Lung microvascular endothelial cell (primary cell): ENCODE data around the gene HNF4A. TPM values are rescaled to one million over a fixed set of nuclear protein-coding genes. Genes with fewer than 3 reads are reported as not detected.
"Not testable (repeated sequence)": the region's sequence is repeated elsewhere in the genome, so short reads cannot be mapped to it uniquely, and the experiment has no call there.

ENCODE experiments used
- DNase-seq, 2 donors: peaks; one replicate each; pipeline versions ENCODE4 v3.0.0 to v3.0.0-alpha.2; 2010; ENCODE audit warnings: low read depth in 2 of 2
- total RNA-seq: library from RNA; depleted of rRNA; stranded (reverse); fragments of >200 nt; gene quantifications from 2 replicates; pipeline ENCODE4 v1.2.1, GENCODE V29; 2014

HNF4A gene
- not detected in 2 replicates for total RNA-seq

- no peak for DNase-seq
Observed at GRCh38 chr20:44355498-44356352, at the start of gene HNF4A. HNF4A (plus strand) TSS chr20:44355699; CDS start chr20:44355805, 106 bp downstream.

DNA sequence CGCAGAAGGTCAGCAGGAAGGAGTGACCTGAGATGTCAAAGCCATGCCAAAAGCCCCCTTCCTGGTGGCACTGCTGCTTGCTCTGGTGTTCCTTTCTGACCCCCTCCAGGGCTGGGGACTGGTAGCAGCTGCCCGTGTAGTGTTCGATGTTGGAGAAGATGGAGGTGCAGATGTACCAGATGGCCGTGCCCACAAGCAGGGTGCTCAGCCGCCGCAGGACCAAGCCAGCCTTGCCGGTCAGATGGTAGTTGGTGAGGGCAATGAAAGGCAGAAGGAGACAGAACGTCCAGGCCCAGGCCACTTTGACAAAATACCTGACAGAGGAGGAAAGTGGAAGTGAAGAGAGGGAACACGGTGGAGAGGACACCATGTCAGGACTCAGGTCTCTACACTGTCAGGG, 48.6 kb upstream of the HNF4A start:
- DNase-seq, result no peak

- DNase-seq, result peak in 1 of 2 donors; percentile 21
Observed at GRCh38 chr20:44309763-44310663, 45.5 kb upstream of the HNF4A start.

DNA sequence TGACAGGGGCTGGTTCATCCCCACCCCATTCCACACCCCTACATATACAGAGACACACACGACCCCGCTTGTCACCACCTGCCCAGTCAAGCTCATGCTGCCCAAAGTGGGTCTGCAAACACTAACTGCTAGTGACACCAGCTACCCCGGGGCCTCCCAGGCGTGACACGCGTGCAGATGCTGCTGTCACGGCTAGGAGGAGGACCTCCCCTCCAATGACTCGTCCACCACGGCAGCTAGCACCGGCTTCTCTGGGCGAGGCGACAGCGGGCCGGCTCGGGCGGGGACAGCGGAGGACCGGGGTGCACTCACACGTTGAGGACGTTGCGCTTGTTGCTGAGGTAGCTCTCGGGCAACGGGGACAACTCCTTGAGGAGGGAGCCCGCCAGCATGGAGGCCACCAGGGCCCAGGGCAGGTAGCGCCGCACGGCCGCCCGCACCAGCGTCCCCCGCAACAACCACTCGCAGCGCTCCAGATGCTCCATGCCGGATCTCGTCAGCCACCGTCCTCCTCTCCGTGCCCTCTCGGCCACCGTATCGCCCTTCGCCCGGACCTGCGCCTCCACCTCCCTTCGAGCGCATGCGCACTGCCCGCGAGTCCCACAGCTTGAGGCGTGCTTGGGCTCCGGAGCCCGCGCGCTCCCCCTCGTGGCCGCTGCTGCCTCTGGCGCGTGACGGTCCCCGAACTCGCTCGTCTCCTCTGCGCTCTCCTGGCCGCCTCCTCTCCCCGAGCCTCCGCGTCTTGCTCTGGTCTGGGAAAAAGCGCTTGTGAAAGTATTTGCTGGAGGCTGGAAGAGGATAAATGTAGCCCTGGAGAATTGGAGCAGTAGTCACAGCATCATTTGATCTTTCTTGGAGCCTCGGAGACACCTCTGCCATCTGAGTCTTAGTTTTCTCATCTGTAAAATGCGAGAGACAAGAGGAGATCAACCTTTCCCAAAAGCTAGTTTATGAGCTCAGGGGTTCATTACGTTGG, 44.5 kb upstream of the HNF4A start, which contains the start of gene FITM2:
TSS of gene FITM2 (minus strand) at position 539 of the 976 bp plus-strand sequence. CDS start at position 485, 54 bp downstream.
- peak; percentile 98 to 99 for DNase-seq

GRCh38 chr20:44314870-44315269, 40.6 kb upstream of the HNF4A start:
- no peak for DNase-seq

DNA sequence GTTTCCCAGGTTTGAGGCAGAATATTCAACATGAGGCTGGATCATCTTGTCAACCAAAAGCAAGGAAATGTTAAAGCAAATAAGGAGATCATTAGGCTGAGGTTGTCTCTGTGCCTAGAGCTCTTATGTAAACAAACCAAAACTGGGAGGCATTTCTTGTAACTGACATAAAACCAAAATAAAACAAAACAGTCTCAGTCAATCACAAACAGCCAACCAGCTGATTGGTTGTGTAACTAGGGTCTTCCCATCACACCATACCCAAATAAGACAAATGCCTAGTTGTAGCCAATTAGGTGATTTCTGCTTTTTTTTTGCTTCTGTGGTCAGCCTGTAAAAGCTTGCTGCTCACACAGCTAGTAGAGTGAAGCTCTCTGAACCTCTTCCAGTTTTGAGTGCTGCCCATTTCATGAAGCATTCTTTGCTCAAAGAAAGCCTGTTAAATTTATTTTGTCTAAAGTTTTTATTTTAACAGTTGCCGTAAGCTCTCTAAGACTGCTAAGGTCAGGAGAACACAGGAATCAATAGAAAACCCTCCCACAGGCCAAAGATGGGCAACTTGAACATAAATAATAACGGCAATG, 35.6 kb upstream of the HNF4A start:
- DNase-seq, result no peak

GRCh38 chr20:44324343-44324742, 31.2 kb upstream of the HNF4A start:
- DNase-seq, result no peak

GRCh38 chr20:44326391-44327159, 28.9 kb upstream of the HNF4A start:
- DNase-seq, result no peak

GRCh38 chr20:44327748-44328147, 27.8 kb upstream of the HNF4A start:
- not testable (repeated sequence) for DNase-seq

DNA sequence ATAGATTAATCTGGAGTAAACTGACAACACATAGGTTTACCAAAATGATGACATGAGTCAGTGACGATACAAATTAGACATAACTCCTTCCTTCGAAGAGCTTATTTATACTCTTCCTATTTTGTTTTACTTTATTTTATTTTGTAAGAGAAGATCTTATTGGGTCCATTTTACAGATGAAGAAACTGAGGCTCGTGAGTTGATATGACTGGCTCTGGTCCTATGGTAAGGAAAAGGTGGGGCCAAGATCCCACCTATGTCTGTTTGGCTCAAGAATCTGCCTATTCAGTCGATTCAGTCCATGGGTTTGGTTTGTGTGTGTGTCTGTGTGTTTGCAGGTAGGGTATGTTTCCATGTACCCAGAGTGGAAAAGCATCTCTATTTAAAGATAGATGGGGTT, 27.1 kb upstream of the HNF4A start:
- DNase-seq, result no peak

- DNase-seq, result no peak
Observed at GRCh38 chr20:44331201-44331600, 24.3 kb upstream of the HNF4A start.

GRCh38 chr20:44334306-44334705, 21.2 kb upstream of the HNF4A start:
- DNase-seq, result no peak

DNA sequence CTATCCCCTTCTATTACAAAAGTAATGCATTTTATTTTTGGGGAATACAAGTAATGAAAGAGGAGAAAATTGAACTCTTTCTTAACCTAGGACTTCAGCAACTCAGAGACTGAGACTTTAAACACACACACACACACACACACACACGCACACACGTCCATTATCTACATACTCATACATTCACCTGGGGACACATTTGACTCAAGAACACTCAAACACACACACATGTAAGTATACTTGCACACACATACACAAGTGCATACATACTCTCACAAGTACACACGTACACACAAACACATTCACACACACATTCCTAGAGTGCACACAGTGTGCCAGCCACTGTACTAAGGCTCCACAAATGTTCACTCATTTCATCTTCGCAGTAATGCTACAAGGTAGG, 20.8 kb upstream of the HNF4A start:
- DNase-seq, result no peak

DNA sequence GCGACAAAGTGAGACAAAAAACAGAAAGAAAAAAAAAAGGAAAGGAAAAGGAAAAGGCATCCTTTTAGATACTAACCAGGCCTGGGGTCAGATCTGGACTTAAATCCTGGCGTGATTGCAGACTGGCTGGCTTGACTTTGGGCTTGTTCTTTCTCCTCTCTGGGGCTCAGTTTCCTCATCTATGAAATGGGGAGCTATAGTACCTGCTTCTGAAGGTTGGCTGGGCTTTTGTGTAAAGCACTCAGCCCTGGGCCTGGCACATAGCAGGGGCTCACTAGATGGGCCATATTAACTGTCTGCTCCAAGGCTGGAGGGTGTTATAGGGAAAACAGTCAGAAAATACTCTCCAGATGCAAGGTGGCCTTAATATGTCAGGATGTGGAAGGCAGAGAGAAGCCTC, 19.8 kb upstream of the HNF4A start:
- DNase-seq, result no peak

DNA sequence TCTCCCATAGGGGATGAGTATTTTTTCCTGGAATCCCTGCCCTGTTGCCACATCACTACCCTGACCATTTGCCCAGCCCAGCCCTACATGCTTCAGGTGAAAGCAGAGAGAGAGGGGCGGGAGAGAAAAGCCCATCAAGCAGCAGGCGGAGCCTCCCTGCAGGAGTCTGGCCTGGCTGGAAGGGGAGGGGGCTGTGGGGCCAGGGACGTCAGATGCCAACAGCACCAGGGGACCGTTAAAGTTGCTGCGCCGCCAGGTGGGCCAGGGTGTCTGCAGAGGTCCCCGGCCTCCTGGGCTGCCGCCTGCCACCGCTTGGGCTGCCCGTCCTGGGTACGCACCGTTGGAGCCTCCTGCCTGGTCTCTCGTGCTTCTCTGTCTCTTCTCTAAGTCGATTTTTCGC, 19.4 kb upstream of the HNF4A start:
- no peak for DNase-seq

GRCh38 chr20:44336725-44337380, 18.6 kb upstream of the HNF4A start, which contains the start of gene R3HDML:
R3HDML (plus strand) TSS chr20:44337043; CDS start chr20:44337158, 115 bp downstream.
- DNase-seq, result no peak

- DNase-seq, result no peak
Observed at GRCh38 chr20:44342248-44342647, 13.3 kb upstream of the HNF4A start.

GRCh38 chr20:44343162-44343675, 12.3 kb upstream of the HNF4A start:
- DNase-seq, result no peak

GRCh38 chr20:44344723-44345122, 10.8 kb upstream of the HNF4A start:
- DNase-seq, result no peak
